Thymus (tissue), 2 donors: Measurements from ENCODE around the gene SERPINA1. TPM values are rescaled to one million over a fixed set of nuclear protein-coding genes. Genes with fewer than 3 reads are reported as not detected.

Experiments used
- polyA plus RNA-seq: library from polyadenylated mRNA; stranded (reverse); fragments of 200-250 nt; gene quantifications from one replicate; pipeline ENCODE4 v1.2.3, GENCODE V29; 2013
- total RNA-seq: library from RNA; stranded (reverse); fragments of 120-200 nt; gene quantifications from one replicate; pipeline ENCODE4 v1.2.4, GENCODE V29; 2013
- donor health status: healthy.

The SERPINA1 gene
- total and polyA plus RNA-seq, 2 donors, result 9.4 to 26.8 TPM

Other genes with a start within 250 kb of the SERPINA1 start
- 0.24 TPM for gene PPP4R4, start 214.3 kb downstream of the SERPINA1 start, total RNA-seq
- 1.3 TPM for gene PPP4R4, start 214.3 kb downstream of the SERPINA1 start, polyA plus RNA-seq
- gene SERPINA10, start 95.3 kb downstream of the SERPINA1 start, total RNA-seq, result 0.05 TPM
- 0.14 TPM for gene SERPINA10, start 95.3 kb downstream of the SERPINA1 start, polyA plus RNA-seq
- 0.33 TPM for gene SERPINA6, start 65.3 kb downstream of the SERPINA1 start, total RNA-seq
- 0.91 TPM for gene SERPINA6, start 65.3 kb downstream of the SERPINA1 start, polyA plus RNA-seq
- gene SERPINA2, start 21.9 kb downstream of the SERPINA1 start, total RNA-seq, result not detected
- gene SERPINA2, start 21.9 kb downstream of the SERPINA1 start, polyA plus RNA-seq, result 0.09 TPM
- 0.14 TPM for gene SERPINA11, start 64.2 kb upstream of the SERPINA1 start, total RNA-seq
- gene SERPINA11, start 64.2 kb upstream of the SERPINA1 start, polyA plus RNA-seq, result 0.11 TPM
- 0.05 TPM for gene SERPINA9, start 87.6 kb upstream of the SERPINA1 start, total RNA-seq
- gene SERPINA9, start 87.6 kb upstream of the SERPINA1 start, polyA plus RNA-seq, result 0.59 TPM
- gene SERPINA12, start 120.9 kb upstream of the SERPINA1 start, total RNA-seq, result 0.05 TPM
- 0.71 TPM for gene SERPINA12, start 120.9 kb upstream of the SERPINA1 start, polyA plus RNA-seq
- gene SERPINA4, start 172.8 kb upstream of the SERPINA1 start, total RNA-seq, result 0.52 TPM
- gene SERPINA4, start 172.8 kb upstream of the SERPINA1 start, polyA plus RNA-seq, result 0.41 TPM
- 0.24 TPM for gene SERPINA5, start 192.8 kb upstream of the SERPINA1 start, total RNA-seq
- 1.7 TPM for gene SERPINA5, start 192.8 kb upstream of the SERPINA1 start, polyA plus RNA-seq
- gene SERPINA3, start 223.8 kb upstream of the SERPINA1 start, total RNA-seq, result 1.3 TPM
- 120 TPM for gene SERPINA3, start 223.8 kb upstream of the SERPINA1 start, polyA plus RNA-seq